ENCODE measurements around the gene ARHGEF16.

The ARHGEF16 gene

DNA sequence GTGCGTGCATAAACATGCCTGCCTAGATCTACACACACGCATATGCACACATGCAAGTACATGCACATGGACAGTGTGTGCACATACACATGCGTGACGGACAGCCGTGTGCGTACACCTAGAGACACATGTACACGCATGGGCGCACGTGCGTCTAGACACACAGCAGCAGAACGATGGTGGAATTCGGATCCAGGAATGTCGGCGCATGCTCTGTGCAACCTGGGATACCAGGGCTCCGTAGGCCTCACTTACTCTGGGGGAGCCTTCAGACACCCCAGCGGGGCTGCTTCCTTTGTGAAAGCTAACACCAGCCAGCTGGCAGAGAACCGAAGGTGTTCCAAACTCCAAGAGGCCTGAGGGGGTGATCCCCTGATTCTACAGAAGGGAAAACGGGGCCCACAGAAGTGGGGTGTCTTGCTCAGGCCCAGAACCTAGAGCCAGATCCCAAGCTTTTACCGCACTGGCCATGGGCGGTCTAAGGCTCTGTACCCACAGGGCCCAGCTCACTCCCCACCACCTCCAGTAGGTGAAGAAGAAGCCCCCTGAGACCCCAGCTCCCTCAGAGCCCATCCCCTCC, 27.4 kb upstream of the ARHGEF16 start:
- H3K27me3 ChIP-seq = peaks cover 15 to 32% (median 24%) of the 10 kb centered on the region in 11 experiments; a peak in 20 of 22 replicates
- H3K4me3 ChIP-seq = no peak overlapping the region
- no peaks in the 10 kb centered on the region for H3K9me3 ChIP-seq (replicated peaks in 1 of 11)
- H3K9ac ChIP-seq = no peak overlapping the region
- no peak overlapping the region for H3K27ac ChIP-seq
- H3K36me3 ChIP-seq = no peaks in the 10 kb centered on the region
- peaks cover 8 to 25% (median 20%) of the 10 kb centered on the region in 10 experiments; a peak in 16 of 20 replicates for H3K4me1 ChIP-seq
- H4K20me1 ChIP-seq = peaks cover 0 to 65% (median 8%) of the 10 kb centered on the region in 11 experiments; a peak in 9 of 22 replicates
- no peak overlapping the region for H3K4me2 ChIP-seq
- TF ChIP-seq Cebpa-rat (IDR thresholded peaks at IDR 0.05) = no peak

- Histone ChIP-seq H3K4me2 (no peak overlapping the region), H3K4me3 (no peak overlapping the region), H3K4me1 (peaks cover 6 to 20% (median 18%) of the 10 kb centered on the region in 10 experiments; a peak in 16 of 20 replicates), H3K9me3 (replicated peaks in 1 of 11) (no peaks in the 10 kb centered on the region), H4K20me1 (peaks cover 0 to 64% (median 3%) of the 10 kb centered on the region in 11 experiments; a peak in 7 of 22 replicates), H3K9ac (no peak overlapping the region), H3K27ac (no peak overlapping the region), H3K27me3 (peaks cover 7 to 28% (median 15%) of the 10 kb centered on the region in 11 experiments; a peak in 18 of 22 replicates), H3K36me3 (no peaks in the 10 kb centered on the region)
- no peak for TF ChIP-seq Cebpa-rat (IDR thresholded peaks at IDR 0.05)
Measured at GRCh38 chr1:3427711-3428704, 26.5 kb upstream of the ARHGEF16 start.

GRCh38 chr1:3428899-3429298, 25.6 kb upstream of the ARHGEF16 start:
- no peaks in the 10 kb centered on the region for H3K36me3 ChIP-seq
- no peak overlapping the region for H3K27ac ChIP-seq
- H3K27me3 ChIP-seq = peaks cover 0 to 28% (median 10%) of the 10 kb centered on the region in 11 experiments; a peak in 17 of 22 replicates
- peaks cover 0 to 62% (median 3%) of the 10 kb centered on the region in 11 experiments; a peak in 7 of 22 replicates for H4K20me1 ChIP-seq
- no peaks in the 10 kb centered on the region for H3K9me3 ChIP-seq (replicated peaks in 1 of 11)
- no peak overlapping the region for H3K4me2 ChIP-seq
- TF ChIP-seq Cebpa-rat (IDR thresholded peaks at IDR 0.05) = no peak
- no peak overlapping the region for H3K9ac ChIP-seq
- H3K4me1 ChIP-seq = peaks cover 0 to 11% (median 9%) of the 10 kb centered on the region in 10 experiments; a peak in 14 of 20 replicates
- no peak overlapping the region for H3K4me3 ChIP-seq

DNA sequence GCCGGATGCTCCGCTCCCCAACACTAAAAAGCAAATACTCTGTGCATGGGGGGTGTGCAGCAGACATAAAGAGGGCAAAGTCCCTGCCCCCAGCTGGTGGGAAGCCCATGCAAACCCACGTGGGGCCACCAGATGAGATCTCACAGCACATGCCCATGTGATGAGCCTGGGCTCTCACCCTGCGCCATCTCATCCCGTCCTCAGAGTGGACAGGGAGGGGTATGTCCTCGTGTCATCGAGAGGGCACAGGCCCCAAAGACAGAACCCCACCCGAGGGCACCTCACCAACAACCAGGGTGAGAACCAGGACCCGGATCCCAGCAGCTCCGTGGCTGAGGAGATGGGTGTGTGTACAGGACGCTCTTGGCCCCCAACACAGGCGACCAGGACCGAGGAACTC, 25.1 kb upstream of the ARHGEF16 start:
- no peaks in the 10 kb centered on the region for H3K36me3 ChIP-seq
- peaks cover 0 to 28% (median 7%) of the 10 kb centered on the region in 11 experiments; a peak in 15 of 22 replicates for H3K27me3 ChIP-seq
- H3K27ac ChIP-seq = no peak overlapping the region
- no peak for TF ChIP-seq Cebpa-rat (IDR thresholded peaks at IDR 0.05)
- no peak overlapping the region for H3K4me3 ChIP-seq
- no peaks in the 10 kb centered on the region for H3K9me3 ChIP-seq (replicated peaks in 1 of 11)
- H3K4me2 ChIP-seq = no peak overlapping the region
- peaks cover 0 to 60% (median 0%) of the 10 kb centered on the region in 11 experiments; a peak in 8 of 22 replicates for H4K20me1 ChIP-seq
- H3K4me1 ChIP-seq = peaks cover 0 to 7% (median 6%) of the 10 kb centered on the region in 10 experiments; a peak in 11 of 20 replicates
- no peak overlapping the region for H3K9ac ChIP-seq

- H3K9ac ChIP-seq = no peak overlapping the region
- no peaks in the 10 kb centered on the region for H3K9me3 ChIP-seq (replicated peaks in 1 of 11)
- H4K20me1 ChIP-seq = peaks cover 0 to 62% (median 0%) of the 10 kb centered on the region in 11 experiments; a peak in 8 of 22 replicates
- H3K36me3 ChIP-seq = no peaks in the 10 kb centered on the region
- H3K4me2 ChIP-seq = no peak overlapping the region
- no peak overlapping the region for H3K4me3 ChIP-seq
- peaks cover 0 to 30% (median 11%) of the 10 kb centered on the region in 11 experiments; a peak in 12 of 22 replicates for H3K27me3 ChIP-seq
- no peak for TF ChIP-seq Cebpa-rat (IDR thresholded peaks at IDR 0.05)
- peaks cover 0 to 2% (median 1%) of the 10 kb centered on the region in 10 experiments; a peak in 5 of 20 replicates for H3K4me1 ChIP-seq
- H3K27ac ChIP-seq = no peak overlapping the region
Measured at GRCh38 chr1:3429766-3430165, 24.7 kb upstream of the ARHGEF16 start.

DNA sequence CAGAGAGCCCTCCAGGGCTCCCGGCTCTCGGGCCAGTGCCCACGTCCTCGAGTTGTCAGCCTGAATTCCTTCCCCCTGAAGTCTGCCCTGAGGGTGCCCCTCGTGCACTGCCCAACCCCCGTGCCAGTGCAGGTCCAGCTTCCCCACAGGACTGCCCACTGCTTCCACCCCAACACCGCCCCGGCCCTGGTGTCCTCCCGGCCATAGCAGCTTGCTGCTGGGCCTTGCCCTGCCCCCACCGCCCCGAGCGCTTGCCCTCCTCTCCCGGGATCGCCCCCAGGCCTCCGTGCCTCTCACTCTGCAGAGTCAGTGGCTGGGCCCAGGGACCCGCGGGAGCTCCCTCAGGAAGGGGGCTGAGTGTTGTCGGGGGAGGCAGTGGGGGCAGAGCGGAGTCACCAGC, 24.1 kb upstream of the ARHGEF16 start:
- no peak for TF ChIP-seq Cebpa-rat (IDR thresholded peaks at IDR 0.05)
- Histone ChIP-seq H3K4me1 (no peaks in the 10 kb centered on the region), H3K4me3 (no peak overlapping the region), H3K36me3 (no peaks in the 10 kb centered on the region), H3K9me3 (replicated peaks in 1 of 11) (no peaks in the 10 kb centered on the region), H4K20me1 (peaks cover 0 to 60% (median 0%) of the 10 kb centered on the region in 11 experiments; a peak in 8 of 22 replicates), H3K27me3 (peaks cover 1 to 36% (median 17%) of the 10 kb centered on the region in 11 experiments; a peak in 12 of 22 replicates), H3K4me2 (no peak overlapping the region), H3K9ac (no peak overlapping the region), H3K27ac (no peak overlapping the region)

DNA sequence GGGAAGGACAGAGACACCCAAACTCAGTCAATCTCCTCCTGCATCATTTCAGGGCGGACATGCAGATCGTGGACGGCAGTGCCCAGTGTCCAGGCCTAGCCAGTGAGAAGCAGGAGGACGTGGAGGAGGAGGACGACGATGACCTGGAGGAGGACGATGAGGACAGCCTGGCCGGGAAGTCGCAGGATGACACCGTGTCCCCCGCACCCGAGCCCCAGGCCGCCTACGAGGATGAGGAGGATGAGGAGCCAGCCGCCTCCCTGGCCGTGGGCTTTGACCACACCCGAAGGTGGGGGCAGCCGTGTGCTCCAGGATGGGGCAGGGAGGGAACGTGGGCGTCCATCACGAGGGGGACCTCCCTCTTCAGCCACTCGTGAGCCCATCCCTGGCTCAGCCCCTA, 23.6 kb upstream of the ARHGEF16 start:
- peaks cover 0 to 55% (median 0%) of the 10 kb centered on the region in 11 experiments; a peak in 8 of 22 replicates for H4K20me1 ChIP-seq
- H3K4me3 ChIP-seq = no peak overlapping the region
- no peak overlapping the region for H3K4me2 ChIP-seq
- peaks cover 4 to 40% (median 21%) of the 10 kb centered on the region in 11 experiments; a peak in 12 of 22 replicates for H3K27me3 ChIP-seq
- H3K27ac ChIP-seq = no peak overlapping the region
- no peaks in the 10 kb centered on the region for H3K4me1 ChIP-seq
- no peak for TF ChIP-seq Cebpa-rat (IDR thresholded peaks at IDR 0.05)
- no peaks in the 10 kb centered on the region for H3K9me3 ChIP-seq (replicated peaks in 1 of 11)
- H3K9ac ChIP-seq = no peak overlapping the region
- H3K36me3 ChIP-seq = no peaks in the 10 kb centered on the region

- no peaks in the 10 kb centered on the region for H3K9me3 ChIP-seq (replicated peaks in 1 of 11)
- H3K27ac ChIP-seq = no peak overlapping the region
- no peaks in the 10 kb centered on the region for H3K36me3 ChIP-seq
- peaks cover 4 to 45% (median 22%) of the 10 kb centered on the region in 11 experiments; a peak in 12 of 22 replicates for H3K27me3 ChIP-seq
- peaks cover 0 to 54% (median 0%) of the 10 kb centered on the region in 11 experiments; a peak in 8 of 22 replicates for H4K20me1 ChIP-seq
- no peak overlapping the region for H3K4me2 ChIP-seq
- H3K9ac ChIP-seq = no peak overlapping the region
- no peak overlapping the region for H3K4me3 ChIP-seq
- H3K4me1 ChIP-seq = no peaks in the 10 kb centered on the region
- no peak for TF ChIP-seq Cebpa-rat (IDR thresholded peaks at IDR 0.05)
Measured at GRCh38 chr1:3431266-3431665, 23.2 kb upstream of the ARHGEF16 start.

DNA sequence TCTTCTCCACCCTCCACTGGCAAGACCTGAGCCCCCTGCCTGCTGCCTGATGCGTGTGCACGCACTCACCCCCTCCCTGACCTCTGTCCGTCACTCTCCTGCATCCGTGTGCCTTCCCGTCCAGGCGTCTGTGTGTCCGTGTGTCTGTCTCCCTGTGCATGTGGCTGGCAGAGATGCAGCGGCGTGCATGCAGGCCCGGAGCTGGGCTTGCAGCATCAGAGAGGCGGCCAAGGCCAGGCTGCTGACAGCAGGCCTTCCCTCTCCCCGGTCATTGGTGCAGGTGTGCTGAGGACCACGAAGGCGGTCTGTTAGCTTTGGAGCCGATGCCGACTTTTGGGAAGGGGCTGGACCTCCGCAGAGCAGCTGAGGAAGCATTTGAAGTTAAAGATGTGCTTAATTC, 22.8 kb upstream of the ARHGEF16 start:
- Histone ChIP-seq H4K20me1 (peaks cover 0 to 58% (median 0%) of the 10 kb centered on the region in 11 experiments; a peak in 8 of 22 replicates), H3K36me3 (no peaks in the 10 kb centered on the region), H3K27me3 (peaks cover 4 to 49% (median 22%) of the 10 kb centered on the region in 11 experiments; a peak in 12 of 22 replicates), H3K9me3 (replicated peaks in 1 of 11) (no peaks in the 10 kb centered on the region), H3K4me2 (no peak overlapping the region), H3K27ac (no peak overlapping the region), H3K9ac (no peak overlapping the region), H3K4me3 (no peak overlapping the region), H3K4me1 (no peaks in the 10 kb centered on the region)
- no peak for TF ChIP-seq Cebpa-rat (IDR thresholded peaks at IDR 0.05)

Data from BLaER1 treated with 17β-estradiol and CSF1 and Interleukin-3, amounts not matched to agents 10 nM and 100 nM (cell line).